Upper lobe of left lung (tissue), 4 donors: ENCODE data around the gene FAM20A.

Experiments used
- CTCF ChIP-seq, 6 experiments: fragments of 450-650 bp in 4 of 6; fragments of 200-600 bp in 2 of 6; sonication (generic) in 2 of 6; IDR thresholded peaks; one replicate each; pipeline ENCODE4 v1.5.1; 2016 to 2019; ENCODE audit warnings: antibody characterized with exemption in 6 of 6
- EP300 ChIP-seq, 4 donors: sonication (generic); formaldehyde crosslinking; IDR thresholded peaks; one replicate each; pipeline ENCODE4 v1.5.1; 2017; ENCODE audit warnings: antibody characterized with exemption in 4 of 4, control low read depth in 2 of 4
- POLR2A ChIP-seq, 4 donors: fragments of 450-650 bp; IDR thresholded peaks; one replicate each; pipeline ENCODE4 v1.5.1; 2016 to 2017; ENCODE audit warnings: antibody characterized with exemption in 4 of 4, mild to moderate bottlenecking in 2 of 4
- POLR2AphosphoS5 ChIP-seq, 2 donors: sonication (generic); formaldehyde crosslinking; IDR thresholded peaks; one replicate each; pipeline ENCODE4 v1.5.1; 2017; ENCODE audit warnings: antibody characterized with exemption in 2 of 2

GRCh38 chr17:68527314-68527713 is 73.9 kb downstream of the FAM20A start:
- TF ChIP-seq CTCF (IDR thresholded peaks at IDR 0.05) (no peak), POLR2AphosphoS5 (IDR thresholded peaks at IDR 0.05) (no peak), POLR2A (IDR thresholded peaks at IDR 0.05) (no peak), EP300 (IDR thresholded peaks at IDR 0.05) (peak in 3 of 4 donors; percentile 17 to 81 (median 73))
